Measurements from ENCODE around the gene PPIA.
"Not testable (repeated sequence)": the region's sequence is repeated elsewhere in the genome, so short reads cannot be mapped to it uniquely, and the experiment has no call there.

PPIA gene

DNA sequence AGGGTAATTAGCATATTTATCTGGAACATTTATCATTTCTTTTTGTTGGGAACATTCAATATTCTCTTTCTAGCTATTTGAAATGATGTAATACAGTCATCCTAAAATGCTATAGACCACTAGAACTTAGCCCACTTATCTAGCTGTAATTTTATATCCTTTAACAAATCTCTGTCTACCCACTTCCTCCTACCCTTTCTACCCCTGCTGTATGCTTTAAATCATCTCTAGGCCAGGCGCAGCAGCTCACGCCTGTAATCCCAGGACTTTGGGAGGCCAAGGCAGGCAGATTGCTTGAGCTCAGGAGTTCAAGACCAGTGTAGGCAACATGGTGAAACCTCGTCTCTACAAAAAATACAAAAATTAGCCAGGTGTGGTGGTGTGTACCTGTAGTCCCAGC is 22.0 kb upstream of the PPIA start:
- H3K4me3 ChIP-seq (replicated peaks; ENCODE audit: insufficient read depth, low read length), result not testable (repeated sequence)

DNA sequence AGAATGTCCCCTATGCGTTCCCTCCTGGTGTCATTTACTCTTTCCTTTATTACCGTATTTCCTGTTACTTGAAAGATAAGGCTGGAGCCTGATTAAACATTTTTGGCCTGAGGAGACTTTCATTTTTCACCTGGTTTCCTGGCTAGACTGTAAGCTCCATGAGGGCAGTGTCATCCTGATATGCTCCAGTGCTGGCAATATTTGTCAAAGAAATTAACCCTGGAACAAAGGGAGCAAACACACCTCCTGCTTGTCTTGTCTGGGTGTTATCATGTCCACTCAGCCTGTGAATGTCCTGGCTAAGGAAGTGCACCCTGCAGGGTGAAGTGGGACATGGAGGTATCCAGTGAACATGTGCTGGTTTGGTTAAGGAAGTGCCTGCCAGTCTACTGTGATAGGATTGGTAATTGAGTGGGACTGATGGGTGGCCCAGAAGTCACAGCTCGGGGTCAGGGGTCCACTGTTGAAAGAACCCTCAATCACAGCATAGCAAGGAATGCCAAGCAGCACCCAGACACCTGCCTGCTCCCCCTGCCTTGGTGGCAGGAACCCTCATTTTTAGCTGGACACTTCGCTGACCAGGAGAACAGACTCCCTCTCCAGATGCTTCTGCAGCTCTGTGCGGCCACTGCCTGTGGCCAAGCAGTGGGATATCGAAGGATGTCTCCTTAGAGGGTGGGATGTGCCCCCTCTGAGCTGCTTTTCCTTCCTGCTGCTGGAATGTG is 20.9 kb upstream of the PPIA start:
- no peak for TF ChIP-seq POLR2AphosphoS5 (IDR thresholded peaks at IDR 0.05; ENCODE audit: low read depth)
- TF ChIP-seq SPI1 (IDR thresholded peaks at IDR 0.05; ENCODE audit: borderline replicate concordance, low read depth), result no peak
- TF ChIP-seq, protein P1, sequence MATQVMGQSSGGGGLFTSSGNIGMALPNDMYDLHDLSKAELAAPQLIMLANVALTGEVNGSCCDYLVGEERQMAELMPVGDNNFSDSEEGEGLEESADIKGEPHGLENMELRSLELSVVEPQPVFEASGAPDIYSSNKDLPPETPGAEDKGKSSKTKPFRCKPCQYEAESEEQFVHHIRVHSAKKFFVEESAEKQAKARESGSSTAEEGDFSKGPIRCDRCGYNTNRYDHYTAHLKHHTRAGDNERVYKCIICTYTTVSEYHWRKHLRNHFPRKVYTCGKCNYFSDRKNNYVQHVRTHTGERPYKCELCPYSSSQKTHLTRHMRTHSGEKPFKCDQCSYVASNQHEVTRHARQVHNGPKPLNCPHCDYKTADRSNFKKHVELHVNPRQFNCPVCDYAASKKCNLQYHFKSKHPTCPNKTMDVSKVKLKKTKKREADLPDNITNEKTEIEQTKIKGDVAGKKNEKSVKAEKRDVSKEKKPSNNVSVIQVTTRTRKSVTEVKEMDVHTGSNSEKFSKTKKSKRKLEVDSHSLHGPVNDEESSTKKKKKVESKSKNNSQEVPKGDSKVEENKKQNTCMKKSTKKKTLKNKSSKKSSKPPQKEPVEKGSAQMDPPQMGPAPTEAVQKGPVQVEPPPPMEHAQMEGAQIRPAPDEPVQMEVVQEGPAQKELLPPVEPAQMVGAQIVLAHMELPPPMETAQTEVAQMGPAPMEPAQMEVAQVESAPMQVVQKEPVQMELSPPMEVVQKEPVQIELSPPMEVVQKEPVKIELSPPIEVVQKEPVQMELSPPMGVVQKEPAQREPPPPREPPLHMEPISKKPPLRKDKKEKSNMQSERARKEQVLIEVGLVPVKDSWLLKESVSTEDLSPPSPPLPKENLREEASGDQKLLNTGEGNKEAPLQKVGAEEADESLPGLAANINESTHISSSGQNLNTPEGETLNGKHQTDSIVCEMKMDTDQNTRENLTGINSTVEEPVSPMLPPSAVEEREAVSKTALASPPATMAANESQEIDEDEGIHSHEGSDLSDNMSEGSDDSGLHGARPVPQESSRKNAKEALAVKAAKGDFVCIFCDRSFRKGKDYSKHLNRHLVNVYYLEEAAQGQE (IDR thresholded peaks at IDR 0.05; ENCODE audit: insufficient replicate concordance, low read depth), result no peak
- TF ChIP-seq GABPA (IDR thresholded peaks at IDR 0.05; ENCODE audit: low read depth), result no peak
- TF ChIP-seq, protein P2, sequence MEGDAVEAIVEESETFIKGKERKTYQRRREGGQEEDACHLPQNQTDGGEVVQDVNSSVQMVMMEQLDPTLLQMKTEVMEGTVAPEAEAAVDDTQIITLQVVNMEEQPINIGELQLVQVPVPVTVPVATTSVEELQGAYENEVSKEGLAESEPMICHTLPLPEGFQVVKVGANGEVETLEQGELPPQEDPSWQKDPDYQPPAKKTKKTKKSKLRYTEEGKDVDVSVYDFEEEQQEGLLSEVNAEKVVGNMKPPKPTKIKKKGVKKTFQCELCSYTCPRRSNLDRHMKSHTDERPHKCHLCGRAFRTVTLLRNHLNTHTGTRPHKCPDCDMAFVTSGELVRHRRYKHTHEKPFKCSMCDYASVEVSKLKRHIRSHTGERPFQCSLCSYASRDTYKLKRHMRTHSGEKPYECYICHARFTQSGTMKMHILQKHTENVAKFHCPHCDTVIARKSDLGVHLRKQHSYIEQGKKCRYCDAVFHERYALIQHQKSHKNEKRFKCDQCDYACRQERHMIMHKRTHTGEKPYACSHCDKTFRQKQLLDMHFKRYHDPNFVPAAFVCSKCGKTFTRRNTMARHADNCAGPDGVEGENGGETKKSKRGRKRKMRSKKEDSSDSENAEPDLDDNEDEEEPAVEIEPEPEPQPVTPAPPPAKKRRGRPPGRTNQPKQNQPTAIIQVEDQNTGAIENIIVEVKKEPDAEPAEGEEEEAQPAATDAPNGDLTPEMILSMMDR (IDR thresholded peaks at IDR 0.05; ENCODE audit: insufficient read depth, low read length), result no peak
- Histone ChIP-seq H3K27ac (replicated peaks) (no peak overlapping the region), H3K4me3 (replicated peaks; ENCODE audit: insufficient read depth, low read length) (no peak overlapping the region), H3K27me3 (ENCODE audit: insufficient read depth, poor library complexity, severe bottlenecking) (no peaks in the 10 kb centered on the region)
- DNase-seq (ENCODE audit: low read depth in 1 of 2, low spot score in 1 of 2), result no peak

More for the DNA sequence above, 22.0 kb upstream of the PPIA start:
- not testable (repeated sequence) for H3K27ac ChIP-seq (replicated peaks); H3K27me3 ChIP-seq (ENCODE audit: insufficient read depth, poor library complexity, severe bottlenecking); DNase-seq (ENCODE audit: low read depth in 1 of 2, low spot score in 1 of 2)

DNA sequence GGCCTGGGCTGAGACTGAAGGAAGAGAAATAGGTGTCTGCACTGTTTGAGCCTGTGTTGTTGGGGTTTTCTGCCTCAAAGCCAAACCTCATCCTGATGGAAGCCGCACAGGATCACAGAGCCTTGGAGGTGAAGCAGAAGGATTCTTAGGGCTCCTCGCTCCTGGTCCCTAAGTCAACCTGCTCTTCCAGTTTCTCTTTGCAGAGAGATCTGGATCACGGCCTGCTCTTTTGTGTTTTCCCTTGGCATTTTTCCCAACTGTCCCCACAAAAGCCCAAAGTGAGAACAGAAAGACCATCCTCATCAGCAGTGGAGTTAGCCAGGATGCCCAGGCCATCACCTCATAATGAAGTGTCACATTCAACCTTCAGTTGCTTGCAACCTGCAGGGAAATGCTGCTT is 20.3 kb upstream of the PPIA start:
- TF ChIP-seq SPI1 (IDR thresholded peaks at IDR 0.05; ENCODE audit: borderline replicate concordance, low read depth) (no peak), POLR2AphosphoS5 (IDR thresholded peaks at IDR 0.05; ENCODE audit: low read depth) (no peak), GABPA (IDR thresholded peaks at IDR 0.05; ENCODE audit: low read depth) (no peak)
- TF ChIP-seq, protein P1 (IDR thresholded peaks at IDR 0.05; ENCODE audit: insufficient replicate concordance, low read depth), result no peak
- TF ChIP-seq, protein P2 (IDR thresholded peaks at IDR 0.05; ENCODE audit: insufficient read depth, low read length), result no peak
- no peak for DNase-seq (ENCODE audit: low read depth in 1 of 2, low spot score in 1 of 2)
- H3K27ac ChIP-seq (replicated peaks), result no peak overlapping the region

DNA sequence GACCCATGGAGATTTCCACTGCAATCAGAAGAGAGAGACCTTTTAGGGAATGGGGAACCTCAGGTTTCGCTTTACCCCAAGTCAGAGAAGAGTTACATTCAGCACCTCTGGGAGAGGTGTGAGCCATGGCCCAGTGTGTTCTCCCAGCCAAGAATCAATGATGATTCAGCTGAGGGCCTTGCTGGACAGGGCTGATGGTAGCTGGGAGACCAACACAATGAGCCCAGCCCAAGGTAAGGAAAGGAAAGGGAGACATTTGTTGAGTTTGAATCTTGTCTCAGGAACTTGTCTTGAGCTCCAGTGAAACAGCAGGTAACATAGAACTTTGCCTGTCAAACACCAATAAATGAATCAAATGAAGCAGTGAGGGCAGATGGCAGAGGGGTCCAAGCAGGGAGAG is 14.0 kb upstream of the PPIA start:
- no peak overlapping the region for H3K4me3 ChIP-seq (replicated peaks; ENCODE audit: insufficient read depth, low read length)
- H3K27me3 ChIP-seq (ENCODE audit: insufficient read depth, poor library complexity, severe bottlenecking), result no peaks in the 10 kb centered on the region
- DNase-seq (ENCODE audit: low read depth in 1 of 2, low spot score in 1 of 2), result no peak
- TF ChIP-seq, protein P2 (IDR thresholded peaks at IDR 0.05; ENCODE audit: insufficient read depth, low read length), result no peak
- TF ChIP-seq POLR2AphosphoS5 (IDR thresholded peaks at IDR 0.05; ENCODE audit: low read depth) (no peak), GABPA (IDR thresholded peaks at IDR 0.05; ENCODE audit: low read depth) (no peak), SPI1 (IDR thresholded peaks at IDR 0.05; ENCODE audit: borderline replicate concordance, low read depth) (no peak)
- TF ChIP-seq, protein P1 (IDR thresholded peaks at IDR 0.05; ENCODE audit: insufficient replicate concordance, low read depth), result no peak
- H3K27ac ChIP-seq (replicated peaks), result no peak overlapping the region

More for the DNA sequence above, 20.3 kb upstream of the PPIA start:
- no peak overlapping the region for H3K4me3 ChIP-seq (replicated peaks; ENCODE audit: insufficient read depth, low read length)
- no peaks in the 10 kb centered on the region for H3K27me3 ChIP-seq (ENCODE audit: insufficient read depth, poor library complexity, severe bottlenecking)

All from HL-60 (cell line).